Measurements from ENCODE around the gene GRWD1.
"Not testable (repeated sequence)": the region's sequence is repeated elsewhere in the genome, so short reads cannot be mapped to it uniquely, and the experiment has no call there.

GRWD1 gene

DNA sequence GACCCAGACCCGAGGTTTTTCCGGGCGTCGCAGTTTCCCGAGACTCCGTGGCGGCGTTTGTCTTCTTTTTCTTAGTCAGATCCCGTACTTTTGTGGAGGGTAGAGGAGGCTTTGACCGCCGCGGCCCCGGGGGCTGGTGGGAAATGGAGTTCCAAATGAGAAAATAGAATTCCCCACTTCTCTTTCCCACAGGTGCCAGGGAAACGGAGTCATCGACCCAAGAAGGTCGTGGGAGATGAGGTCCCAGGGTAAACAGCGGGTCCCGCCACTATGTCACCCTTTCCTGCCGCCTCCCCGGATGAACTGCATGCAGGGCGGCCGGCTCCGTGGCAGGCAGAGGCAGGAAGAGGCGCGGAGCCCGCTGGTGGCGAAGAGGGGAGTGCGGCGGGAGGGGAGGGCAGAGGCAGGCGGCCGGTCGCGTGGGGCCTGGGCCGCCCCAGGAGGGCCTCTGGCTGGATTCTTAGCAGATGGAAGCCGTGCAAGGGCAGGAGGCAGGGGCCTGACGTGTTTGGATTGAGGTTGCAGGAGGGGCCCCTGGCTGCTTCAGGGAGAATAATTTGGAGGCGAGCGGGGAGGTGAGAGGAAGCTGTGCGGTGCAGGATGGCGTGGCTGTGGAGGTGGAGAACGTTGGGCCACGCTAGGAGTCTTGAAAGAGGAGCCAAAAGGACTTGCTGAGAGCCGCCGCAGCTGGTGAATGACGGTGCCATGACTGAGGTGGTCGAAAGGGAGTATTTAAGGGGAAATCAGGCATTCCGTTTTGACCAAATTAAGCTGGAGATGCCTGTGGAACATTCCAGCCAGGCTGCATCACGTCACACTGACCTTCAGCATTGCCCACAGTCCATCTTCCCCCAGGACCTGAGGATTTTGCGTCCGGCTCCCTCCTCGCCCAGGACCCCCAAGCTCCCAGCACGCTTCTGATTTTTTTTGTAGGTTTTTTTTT, 35.0 kb downstream of the GRWD1 start:
- DNase-seq, result no peak

DNA sequence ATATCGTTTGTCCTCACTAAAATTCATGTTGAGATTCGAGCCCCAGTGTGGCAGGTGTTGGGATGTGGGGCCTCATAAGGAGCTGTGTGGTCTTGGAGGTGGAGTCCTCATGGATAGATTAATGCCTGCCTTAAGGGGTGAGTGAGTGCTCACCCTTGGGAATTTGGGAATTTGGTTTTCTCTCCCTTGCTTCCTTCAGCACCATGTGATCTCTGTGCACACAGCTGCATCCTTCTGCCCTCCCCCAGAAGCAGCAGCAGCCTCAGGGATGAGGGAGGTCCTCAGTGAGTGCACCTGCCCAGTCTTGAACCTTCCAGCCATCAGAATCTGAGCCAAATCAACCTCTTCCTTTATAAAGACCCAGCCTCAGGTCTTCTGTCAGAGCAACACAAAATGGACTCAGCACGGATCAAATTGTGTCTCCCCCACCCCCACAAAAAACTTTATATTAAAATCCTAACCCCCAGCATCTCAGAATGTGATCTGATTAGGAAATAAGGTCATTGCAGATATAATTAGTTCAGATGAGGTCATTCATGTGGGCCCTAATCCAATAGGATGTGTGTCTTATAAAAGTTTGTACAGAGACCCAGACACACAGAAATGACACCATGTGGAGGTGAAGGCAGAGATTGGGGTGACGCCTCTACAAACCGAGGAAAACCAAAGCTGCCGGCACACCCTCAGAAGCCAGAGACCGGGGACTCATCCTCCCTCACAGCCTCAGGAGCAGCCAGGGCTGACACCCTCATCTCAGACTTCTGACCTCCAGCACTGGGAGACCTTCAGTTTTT, 36.3 kb downstream of the GRWD1 start:
- no peak for DNase-seq

DNA sequence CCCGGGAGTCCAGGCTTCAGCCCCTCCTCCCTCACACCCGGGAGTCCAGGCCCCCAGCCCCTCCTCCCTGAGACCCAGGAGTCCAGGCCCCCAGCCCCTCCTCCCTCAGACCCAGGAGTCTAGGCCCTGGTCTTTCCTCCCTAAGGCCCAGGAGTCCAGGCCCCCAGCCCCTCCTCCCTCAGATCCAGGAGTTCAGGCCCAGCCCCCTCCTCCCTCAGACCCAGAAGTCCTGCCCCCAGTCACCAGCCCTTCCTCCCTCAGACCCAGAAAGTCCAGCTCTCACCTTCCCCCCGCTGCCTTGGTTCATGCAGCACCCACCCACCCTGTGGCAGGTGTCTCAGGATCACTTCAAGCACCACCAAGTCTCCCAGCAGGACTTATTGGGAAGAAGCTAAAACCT, 37.5 kb downstream of the GRWD1 start:
- DNase-seq, result no peak

DNA sequence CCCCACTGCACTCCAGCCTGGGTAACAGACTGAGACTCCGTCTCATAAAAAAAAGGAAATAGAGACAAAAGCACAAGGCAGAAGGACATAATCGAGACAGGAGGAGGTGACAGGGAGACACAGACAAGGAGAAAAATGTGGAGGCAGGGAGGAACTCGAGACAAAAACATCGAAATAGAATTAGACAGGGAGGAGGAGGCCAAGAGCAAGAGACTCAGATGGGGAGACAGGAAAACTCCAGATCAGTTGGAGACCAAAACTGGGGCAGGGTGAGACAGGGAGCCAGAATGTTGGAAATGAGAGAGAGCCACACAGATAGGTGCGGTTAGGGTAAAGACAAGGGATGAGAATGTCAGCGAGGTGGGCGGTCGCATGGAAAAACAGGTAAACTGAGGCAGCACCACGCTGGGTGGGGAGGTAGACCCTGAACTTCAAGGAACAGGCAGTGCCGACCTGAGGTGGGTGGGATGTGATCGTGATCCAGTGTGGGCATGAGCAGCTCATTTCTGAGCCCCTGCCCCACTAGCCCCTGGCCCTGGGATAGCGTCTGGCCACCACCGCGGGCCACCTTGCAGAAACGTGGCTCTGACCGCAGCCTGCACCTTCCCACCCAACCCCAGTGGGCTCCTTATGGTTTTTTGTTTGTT, 38.6 kb downstream of the GRWD1 start:
- no peak for DNase-seq

DNA sequence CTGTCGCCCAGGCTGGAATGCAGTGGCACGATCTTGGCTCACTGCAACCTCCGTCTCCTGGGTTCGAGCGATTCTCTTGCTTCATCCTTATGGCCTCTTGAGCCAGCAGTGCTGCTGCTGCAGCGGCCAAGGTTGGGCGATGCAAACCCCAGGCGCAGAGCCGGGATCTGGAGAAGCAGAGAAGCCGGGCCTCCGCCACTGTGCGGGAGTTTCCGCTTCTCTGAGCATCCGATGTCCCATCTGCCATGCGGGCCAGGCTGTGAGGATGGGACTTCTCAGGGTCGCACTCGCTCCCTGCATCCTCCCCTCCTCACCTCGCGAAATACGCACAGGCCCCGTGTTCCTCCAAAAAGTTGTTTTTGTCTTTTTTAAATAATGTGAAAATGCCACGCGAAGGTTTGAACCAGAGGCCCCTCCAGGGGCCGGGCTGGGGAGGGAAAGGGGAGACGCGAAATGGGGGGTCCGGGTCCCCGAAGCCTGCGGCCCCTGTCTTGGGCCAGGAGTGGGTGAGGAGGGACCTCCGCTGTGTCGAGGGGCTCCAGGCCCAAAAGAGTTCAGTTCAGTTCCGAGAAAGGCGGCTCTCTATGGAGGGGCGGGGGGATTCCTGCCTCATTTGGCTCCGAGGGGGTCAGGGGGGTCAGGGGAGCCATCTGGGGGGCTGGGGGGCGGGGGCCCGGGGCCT, 39.3 kb downstream of the GRWD1 start:
- no peak for DNase-seq

DNA sequence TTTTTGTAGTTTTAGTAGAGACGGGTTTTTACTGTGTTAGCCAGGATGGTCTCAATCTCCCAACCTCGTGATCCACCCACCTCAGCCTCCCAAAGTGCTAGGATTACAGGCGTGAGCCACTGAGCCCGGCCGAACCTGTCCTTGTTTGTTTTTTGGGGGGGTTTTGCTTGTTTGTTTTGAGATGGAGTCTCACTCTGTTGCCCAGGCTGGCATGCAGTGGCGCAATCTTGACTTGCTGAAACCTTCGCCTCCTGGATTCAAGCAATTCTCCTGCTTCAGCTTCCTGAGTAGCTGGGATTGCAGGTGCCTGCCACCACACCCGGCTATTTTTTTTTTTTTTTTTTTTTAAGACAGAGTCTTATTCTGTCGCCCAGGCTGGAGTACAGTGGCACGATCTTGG, 40.9 kb downstream of the GRWD1 start:
- not testable (repeated sequence) for DNase-seq

DNA sequence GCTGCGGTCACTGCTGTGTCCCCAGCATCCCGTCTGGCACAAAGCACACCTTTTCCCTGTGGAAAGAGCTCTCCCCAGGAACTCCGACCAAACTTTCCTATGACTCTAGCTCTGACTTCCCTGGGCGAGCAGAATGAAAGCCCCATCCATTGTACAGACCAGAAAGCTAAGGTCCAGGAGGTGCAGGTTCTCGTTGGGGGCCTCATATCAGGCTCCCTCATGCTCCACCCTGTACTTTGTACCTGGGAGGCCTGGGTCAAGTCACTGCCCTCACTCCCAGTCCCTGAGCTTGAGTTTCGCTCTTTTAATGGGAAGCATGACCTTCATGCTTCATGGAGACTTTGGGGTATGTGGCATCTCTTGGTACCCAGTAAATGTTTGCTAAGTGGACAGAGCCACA, 41.8 kb downstream of the GRWD1 start:
- DNase-seq, result no peak

DNA sequence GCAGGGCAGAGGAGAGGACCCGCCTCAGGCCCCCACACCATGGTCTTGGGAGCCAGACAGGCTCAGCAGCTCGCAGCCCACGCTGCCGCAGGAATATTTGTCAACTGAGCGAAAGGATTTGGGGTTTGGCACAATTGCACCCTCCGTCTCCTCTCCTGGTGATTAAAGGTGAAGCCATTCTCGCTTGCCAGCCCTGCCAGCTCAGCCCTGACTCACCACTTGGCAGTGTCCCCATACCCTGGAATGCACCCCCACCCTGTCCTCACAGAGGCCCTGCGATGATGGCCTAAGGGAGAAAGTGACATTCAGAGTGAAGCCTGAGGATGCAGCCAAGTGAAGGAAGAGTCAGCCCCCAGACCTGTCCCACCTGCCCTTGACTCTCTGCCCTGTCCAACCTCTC, 42.2 kb downstream of the GRWD1 start:
- DNase-seq, result peak; percentile 88

DNA sequence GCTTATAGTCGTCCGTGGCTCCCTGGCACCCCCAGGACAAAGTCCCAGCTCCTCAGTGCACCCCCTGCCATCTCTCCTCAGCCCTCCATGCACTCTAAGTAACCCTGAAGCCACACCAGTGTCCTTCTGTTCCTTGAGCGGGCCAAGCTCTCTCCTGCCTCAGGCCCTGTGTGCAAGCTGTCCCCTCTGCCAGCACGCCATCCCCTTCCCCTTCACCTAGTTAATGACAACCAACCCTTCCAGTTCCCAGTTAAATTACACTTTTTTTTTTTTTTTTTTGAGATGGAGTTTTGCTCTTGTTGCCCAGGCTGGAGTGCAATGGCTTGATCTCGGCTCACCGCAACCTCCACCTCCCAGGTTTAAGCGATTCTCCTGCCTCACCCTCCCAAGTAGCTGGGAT, 42.7 kb downstream of the GRWD1 start:
- not testable (repeated sequence) for DNase-seq

DNA sequence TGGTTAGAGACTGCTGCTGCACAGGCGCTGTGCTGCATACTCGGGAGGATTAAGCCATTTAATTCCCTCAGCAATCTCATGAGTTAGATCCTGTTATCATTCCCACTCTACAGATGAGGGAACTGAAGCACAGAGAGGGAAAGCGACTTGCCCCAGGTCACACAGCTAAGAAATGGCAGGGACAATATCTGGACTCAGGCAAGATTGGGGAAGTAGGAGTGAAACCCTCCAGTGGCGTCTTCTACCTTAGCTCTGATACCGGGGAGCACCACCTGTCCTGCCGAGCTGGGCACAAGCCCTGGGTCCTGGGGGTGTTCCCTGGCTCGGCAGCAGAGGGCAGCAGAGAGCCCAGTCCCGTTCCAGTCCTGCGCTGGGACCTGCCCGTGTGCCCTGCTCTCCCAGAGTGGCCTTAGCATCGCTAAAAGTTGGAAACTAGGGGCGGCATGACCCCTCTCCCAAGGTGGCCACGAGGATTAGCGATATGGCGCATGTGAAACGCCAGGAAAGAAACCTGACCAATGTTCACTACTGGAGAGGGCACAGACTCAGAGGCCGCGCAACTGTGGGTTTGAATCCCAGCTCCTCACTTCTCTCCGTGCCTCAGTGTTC, 43.9 kb downstream of the GRWD1 start:
- DNase-seq, result peak; percentile 47

DNA sequence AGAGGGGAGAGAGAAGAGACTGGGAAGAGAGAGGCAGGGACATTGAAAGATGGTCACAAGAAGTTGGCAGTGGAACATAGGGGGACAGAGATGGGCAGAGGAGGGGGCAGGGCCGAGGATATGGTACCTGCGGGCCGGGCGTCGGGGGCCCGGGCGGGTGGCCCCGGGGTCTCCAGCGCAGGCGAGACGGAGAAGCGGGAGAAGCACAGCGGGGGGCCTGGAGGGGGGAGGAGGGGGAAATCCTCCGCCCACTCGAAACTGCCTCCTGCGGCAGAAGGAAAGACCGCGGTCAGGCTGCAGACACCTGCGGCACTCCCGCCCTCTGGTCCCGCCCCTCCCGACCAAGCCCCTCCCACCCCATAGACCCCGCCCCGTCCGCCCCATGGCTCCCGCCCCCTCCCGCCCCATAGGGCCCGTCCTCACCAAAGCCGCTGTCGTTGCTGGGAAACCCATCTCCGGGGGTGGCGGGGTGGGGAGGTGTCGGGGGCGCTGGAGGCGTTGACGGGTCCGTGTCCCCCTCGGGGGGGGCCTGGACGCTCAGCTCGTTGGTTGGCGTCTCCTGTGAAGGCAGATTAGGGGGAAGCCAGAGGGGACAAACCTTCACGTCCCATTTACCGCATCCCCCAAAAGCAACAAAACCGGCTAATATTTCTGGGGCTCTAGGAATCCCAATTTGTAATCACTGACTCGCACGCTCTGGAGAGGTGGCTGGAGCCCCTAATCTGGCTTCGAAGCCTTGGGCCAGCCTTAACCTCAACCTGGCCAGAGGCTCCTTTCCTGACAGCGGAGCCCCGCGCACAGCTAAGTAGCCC, 45.4 kb downstream of the GRWD1 start:
- DNase-seq, result no peak

DNA sequence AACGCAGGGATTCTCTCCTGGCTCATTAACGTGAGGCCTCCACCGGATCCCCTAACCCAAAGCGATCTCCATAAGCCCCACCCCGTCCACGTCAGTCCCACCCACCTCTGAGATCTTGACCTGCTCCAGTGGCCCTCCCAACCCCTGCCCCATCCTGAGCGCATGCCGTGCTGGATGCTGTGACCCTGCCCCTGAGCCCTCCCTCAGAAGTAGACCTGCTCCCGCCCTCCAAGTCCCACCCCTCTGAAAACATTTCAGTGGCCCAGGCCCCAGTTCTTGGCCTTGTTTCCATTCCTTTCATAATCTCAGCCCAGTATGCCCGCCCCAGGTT, 46.0 kb downstream of the GRWD1 start:
- DNase-seq, result no peak

DNA sequence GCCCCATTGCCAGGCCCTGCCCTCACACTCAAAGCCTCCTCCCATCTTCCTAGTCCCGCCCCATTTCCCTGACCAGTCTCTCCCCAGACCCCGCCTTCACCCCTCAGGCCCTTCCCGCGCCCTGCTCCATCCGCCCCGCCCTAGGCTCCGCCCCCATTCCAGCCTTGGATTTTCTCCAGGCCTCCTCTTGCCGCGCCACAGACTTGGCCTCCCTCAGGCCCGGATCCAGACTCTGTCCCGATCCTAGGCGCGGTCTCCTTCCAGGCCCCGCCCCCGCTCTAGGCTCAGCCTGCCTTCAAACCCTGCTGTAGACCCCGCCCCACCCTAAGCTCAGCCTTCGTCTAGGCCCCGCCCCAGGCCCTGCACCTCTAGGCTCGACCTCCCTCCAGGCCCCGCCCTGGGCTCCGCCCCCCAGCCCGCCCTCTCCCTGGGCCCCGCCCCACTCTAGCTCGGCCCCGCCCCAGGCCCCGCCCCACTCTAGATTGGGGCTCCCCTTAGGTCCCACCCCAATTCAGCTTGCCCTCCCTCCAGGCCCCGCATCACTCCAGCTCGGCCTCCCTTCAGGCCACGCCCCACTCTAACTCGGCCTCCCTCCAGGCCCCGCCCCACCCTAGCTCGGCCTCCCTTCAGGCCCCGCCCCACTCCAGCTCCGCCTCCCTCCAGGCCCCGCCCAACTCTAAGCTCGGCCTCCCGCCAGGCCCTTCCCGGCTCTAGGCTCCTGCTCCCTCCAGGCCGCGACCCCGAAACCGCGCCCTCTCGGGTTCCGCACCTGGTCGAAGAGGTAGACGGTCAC, 47.3 kb downstream of the GRWD1 start:
- peak; percentile 98 for DNase-seq

DNA sequence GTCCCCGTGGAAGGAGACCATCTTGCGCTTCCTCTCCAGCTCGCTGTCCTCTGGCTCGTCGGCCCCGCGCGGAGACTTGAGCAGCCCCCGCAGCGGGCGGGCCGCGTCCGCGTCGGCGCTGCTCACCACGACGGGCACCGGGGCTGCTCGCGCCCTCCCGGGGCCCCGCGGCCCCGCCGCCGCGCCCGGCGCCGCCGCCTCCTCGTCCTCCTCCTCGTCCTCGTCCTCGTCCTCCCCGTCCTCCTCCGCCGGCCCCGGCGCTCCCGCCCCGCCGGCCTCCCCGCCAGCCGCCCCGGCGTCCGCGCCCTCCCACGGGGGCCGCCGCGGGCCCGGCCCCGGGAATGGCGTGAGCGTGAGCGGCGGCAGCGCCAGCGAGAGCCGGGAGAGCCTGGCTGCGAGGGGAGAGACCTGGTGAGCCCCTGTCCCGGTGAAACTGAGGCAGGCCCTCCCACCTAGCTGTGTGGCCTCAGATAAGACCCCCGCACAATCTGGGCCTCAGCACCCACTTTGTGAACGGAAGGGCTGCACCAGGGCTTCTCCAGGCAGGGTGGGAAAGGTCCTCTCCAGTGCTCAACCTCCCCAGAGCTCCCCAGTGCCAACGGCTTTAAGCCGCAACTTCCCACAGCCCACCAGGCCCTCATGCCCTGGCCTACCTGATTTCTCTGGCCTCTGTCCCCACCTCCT, 48.1 kb downstream of the GRWD1 start:
- DNase-seq, result no peak

DNA sequence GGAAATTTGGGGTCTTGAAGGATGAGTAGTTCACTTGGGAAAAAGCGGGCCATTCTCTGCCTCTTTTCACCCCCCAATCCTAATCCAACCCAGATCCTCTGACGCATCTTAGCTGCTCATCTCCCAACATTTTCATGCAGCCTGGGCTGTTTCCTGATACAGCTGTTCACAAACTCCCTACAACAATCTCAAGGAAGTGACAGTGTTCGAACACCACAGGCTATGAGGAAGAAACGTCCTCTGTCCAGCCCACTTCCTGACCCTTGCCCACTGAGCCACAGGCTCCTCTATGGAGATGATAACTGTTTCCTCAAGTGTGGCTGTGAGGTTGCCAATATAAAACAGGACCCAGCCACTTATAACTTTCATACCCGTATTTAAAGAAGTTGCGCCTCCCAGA, 49.6 kb downstream of the GRWD1 start:
- DNase-seq, result no peak

DNA sequence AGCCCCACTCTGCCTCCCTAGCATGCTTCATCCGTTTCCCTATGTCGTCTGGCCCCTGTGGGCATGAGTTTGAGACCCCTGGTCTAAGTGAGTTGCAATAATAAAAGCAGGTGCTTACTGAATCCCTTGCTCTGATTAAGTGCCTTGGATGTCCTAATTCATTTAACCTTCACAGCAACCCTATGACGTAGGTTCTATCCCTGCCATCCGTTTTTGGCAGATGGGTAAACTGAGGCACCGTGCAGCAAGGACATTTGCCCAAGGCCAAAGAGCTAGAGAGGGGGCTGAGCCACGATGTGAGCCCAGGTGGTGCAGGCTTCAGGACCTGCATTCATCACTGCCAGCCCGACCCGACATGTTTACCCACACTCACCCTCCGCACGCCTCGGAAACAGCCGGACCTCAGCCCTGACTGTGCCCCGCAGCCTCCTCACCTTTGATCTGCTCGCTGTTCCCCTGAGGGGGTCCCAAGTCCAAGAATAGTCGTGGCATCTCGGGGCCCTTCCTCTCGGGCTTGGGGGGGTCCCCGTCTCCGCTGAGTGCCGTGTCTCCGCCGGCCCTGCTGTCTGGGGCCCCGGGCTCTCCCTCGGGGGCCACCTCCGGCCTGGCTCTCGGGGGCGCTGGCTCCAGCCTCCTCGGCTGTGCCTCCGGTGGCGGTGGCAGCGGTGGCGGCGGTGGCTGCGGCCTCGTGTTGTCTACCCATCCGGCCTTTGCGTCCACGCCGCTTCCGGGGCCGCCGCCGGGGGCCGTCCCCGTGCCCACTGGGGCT, 51.4 kb downstream of the GRWD1 start:
- no peak for DNase-seq

DNA sequence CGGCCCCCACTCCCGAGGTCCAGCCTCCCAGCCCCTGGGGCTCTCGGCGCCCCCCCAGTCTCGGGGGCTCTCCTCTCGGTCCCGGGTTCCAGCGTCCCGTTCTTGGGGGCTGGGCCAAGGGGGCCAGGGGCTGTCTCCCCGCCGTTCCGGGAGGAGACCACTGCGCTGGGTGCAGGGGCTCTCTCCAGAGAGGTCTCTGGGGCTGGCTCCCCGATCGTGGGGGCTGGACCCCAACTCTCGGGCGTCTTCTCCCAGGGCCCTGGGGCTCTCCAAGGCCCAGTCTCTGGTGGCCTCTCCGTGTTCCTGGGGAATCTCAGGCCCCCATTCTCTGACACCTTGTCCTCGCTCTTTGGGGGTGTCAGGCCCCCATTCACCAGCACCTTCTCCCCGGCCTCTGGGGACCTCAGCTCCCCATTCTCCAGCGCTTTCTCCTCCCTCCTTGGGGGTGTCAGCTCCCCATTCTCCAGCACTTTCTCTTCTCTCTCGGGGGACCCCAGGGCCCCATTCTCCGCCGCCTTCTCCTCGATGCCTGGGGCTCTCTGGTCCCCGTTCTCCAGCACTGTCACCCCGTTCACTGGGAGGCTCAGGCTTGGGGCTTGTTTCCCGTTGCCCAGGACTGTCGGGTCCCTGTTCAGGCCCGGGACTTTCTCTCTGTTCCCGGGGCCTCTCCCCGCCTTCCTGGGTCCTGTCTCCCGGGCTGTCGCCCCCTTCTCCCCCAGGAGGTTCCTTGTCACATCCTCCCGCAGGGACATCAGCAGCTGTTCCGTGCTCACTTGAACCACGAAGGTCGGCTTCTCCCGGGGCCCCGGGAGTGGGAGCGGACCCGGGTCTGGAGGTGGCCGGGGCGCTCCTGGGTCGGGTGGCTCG, 52.2 kb downstream of the GRWD1 start:
- no peak for DNase-seq

DNA sequence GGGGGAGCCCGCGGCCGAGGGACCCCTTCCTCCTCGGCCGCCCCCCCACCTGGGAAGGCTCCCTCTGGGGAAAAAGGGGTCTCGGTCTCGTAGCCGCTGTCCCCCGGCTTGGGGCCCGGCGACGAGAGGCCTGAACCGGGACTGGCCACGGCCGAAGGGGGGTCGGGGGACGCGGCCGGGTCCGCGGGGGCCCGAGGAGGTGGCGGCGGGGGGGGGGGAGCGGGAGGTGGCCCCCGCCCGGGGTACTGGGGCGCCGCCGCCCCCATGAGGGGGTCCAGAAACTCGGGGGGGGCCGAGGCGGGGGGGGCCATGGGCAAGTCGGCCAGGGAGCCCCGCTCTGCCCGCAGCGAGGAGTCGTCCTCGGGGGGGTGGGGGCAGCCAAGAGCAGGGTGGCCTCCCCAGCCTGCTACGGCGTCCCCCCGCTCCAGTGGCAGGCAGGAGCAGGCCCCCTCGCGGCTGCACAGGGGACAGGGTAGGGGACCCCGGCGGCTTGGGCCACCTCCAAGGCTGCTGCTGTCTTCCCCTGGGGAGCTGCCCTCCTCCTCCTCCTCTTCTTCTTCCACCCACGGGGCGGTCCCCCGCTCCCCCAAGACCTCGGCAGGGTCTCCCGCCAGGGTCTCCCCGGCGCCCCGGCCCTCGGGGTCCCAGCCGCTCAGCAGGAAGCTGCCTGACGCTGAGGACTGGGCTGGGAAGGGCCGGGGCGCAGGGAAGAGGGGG, 53.0 kb downstream of the GRWD1 start:
- DNase-seq, result no peak
